T-helper 1 cell treated with Interleukin-12 subunit alpha and Interleukin-12 subunit beta and Interleukin-4 antibody, amounts not matched to agents 30 μg/mL and 1 μg/mL, for 36 hours (primary cell): Measurements from ENCODE around the gene EPPIN.

ENCODE experiments used
- H3K27ac Mint-ChIP-seq: one replicate; pipeline ENCODE4 v1.8.0; 2021; ENCODE audit warnings: mild to moderate bottlenecking, mixed read lengths
- H3K27me3 Mint-ChIP-seq: one replicate; pipeline ENCODE4 v1.8.0; 2021; ENCODE audit warnings: low read depth, mixed read lengths
- H3K36me3 Mint-ChIP-seq: one replicate; pipeline ENCODE4 v1.8.0; 2021; ENCODE audit warnings: low read depth, mixed read lengths
- H3K4me1 Mint-ChIP-seq: one replicate; pipeline ENCODE4 v1.8.0; 2021; ENCODE audit warnings: low read depth, mixed read lengths
- H3K4me3 Mint-ChIP-seq: one replicate; pipeline ENCODE4 v1.8.0; 2021; ENCODE audit warnings: mild to moderate bottlenecking, moderate library complexity, mixed read lengths
- H3K9me3 Mint-ChIP-seq: one replicate; pipeline ENCODE4 v1.8.0; 2021; ENCODE audit warnings: mixed read lengths

EPPIN gene

DNA sequence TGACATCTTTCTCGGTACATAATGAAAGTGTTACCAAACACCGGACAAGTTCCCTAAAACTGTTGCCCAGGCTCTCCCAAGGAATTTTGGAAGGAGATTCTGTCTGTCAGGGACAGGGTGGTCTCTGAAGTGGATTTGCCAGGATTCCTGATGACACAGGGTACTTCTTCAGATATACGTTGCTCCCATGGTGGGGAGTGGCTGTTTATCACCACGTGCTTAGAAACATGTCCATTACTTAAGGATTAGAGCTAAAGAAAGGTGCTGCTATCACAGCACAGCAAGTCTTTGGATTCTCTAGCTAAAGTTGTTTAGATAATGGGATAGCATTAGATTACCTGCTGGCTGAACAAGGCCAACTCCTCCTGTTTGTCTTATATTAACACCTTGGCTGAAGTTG is 38.1 kb downstream of the EPPIN start:
- H3K36me3 Mint-ChIP-seq, result no peaks in the 10 kb centered on the region
- H3K27ac Mint-ChIP-seq, result no peak overlapping the region
- no peaks in the 10 kb centered on the region for H3K9me3 Mint-ChIP-seq
- H3K4me3 Mint-ChIP-seq, result no peak overlapping the region
- peaks cover 15% of the 10 kb centered on the region for H3K27me3 Mint-ChIP-seq
- peaks cover 6% of the 10 kb centered on the region for H3K4me1 Mint-ChIP-seq

DNA sequence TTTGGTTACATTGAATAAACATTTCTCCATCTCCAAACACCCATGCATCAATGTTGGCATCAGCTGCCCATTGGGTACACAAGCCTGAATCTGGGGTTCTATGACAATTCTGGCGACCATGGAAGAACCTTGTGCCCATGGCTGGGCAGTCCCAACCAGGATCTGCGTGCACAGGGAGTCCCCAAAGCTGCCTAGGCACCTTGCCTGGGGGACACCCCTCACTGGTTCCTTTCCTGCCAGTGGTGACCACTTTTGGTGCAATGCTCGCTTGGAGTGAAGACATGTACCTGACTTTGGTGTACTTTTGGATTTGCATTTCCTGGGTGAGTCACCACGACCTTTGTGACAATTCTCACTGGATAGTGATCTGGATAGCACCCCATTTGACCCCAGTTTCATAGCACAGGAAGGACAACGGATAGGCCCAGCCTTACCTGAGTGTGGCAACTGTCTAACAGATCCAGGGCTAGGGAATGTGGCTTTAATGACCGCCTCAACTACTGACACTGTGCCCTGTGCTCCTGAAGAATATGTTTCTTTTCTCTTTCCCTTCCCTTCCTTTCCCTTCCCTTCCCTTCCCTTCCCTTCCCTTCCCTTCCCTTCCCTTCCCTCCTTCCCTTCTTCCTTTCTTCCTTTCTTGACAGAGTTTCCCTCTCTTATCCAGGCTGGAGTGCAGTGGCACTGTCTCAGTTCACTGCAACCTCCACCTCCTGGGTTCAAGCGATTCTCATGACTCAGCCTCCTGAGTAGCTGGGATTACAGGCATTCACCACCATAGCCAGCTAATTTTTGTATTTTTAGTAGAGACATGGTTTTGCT is 38.9 kb downstream of the EPPIN start:
- Mint-ChIP-seq H3K27ac (no peak overlapping the region), H3K36me3 (no peaks in the 10 kb centered on the region), H3K9me3 (no peaks in the 10 kb centered on the region), H3K27me3 (peaks cover 17% of the 10 kb centered on the region), H3K4me1 (peaks cover 6% of the 10 kb centered on the region), H3K4me3 (no peak overlapping the region)

DNA sequence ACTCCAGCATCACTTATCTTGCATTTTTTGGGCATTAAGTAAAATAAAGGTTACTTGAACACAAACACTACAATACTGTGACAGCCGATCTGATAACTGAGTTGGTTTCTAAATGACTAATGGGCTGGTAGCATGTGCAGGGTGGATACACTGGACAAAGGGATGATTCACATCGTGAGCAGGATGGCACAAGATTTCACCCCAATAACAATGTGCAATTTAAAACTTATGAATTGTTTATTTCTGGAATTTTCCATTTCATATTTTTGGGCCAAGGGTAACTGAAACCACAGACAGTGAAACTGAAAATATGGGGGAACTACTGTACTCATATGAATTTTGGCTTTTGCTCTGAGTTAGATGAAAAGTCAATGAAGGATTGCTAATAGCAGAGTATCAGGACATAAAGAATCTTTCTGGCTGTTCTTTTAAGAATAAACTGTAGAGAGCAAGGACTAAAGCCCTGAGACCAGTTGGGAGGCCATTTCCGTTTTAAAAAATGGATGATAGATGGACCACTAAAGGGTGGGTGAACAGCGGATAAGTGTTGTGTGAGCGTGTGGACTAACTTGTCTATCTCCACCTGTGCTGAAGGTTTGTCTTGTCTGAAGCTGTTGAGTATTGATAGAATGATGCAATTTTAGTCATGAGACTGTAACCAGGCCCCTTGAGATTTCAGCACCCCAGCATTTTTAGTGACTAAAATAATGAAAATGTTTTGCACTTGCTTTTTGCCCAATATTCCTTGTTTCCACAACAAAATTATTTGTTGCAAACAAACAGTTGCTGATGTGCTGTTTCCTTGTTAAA is 40.0 kb downstream of the EPPIN start:
- Mint-ChIP-seq H3K27ac (no peak overlapping the region), H3K36me3 (no peaks in the 10 kb centered on the region), H3K4me3 (no peak overlapping the region), H3K9me3 (no peaks in the 10 kb centered on the region), H3K27me3 (peaks cover 18% of the 10 kb centered on the region), H3K4me1 (peaks cover 6% of the 10 kb centered on the region)

DNA sequence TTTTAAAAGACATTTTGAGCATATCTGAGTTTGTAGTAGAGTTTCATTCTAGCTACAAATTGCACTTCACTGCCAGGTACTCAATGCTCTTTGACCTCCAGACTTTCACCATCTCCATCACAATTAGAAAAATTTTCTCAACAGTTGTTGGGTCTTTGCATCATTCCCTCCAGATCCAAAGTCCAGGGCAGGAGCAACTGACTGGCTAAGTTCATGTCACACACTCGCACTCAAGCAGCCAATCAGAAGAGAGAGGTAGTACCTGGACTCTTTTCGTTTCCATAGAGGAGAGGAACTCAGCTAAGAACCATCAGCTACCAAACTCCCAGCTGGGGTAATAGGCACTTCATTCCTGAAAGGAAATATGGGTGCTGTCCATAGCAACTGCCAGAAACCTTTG is 40.8 kb downstream of the EPPIN start:
- H3K4me3 Mint-ChIP-seq, result no peak overlapping the region
- no peaks in the 10 kb centered on the region for H3K36me3 Mint-ChIP-seq
- H3K27ac Mint-ChIP-seq, result no peak overlapping the region
- H3K4me1 Mint-ChIP-seq, result peaks cover 6% of the 10 kb centered on the region
- H3K9me3 Mint-ChIP-seq, result no peaks in the 10 kb centered on the region
- peaks cover 18% of the 10 kb centered on the region for H3K27me3 Mint-ChIP-seq

DNA sequence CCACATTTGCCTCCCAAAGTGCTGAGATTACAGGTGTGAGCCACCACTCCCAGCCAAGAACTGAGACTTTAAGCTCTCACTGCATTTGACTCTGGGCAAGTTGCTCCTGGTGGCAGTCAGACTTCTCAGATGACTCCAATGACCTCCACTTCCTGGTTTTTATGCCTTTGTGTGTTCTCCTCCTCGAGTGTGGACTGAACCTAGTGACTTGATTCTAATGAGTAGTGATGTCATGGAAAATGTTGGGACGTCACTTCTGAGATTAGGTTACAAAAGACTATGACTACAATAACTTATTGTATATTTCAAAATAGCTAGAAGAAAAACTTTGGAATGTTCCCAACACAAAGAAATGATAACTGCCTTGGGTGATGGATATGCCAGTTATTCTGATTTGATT is 43.8 kb downstream of the EPPIN start:
- no peaks in the 10 kb centered on the region for H3K9me3 Mint-ChIP-seq
- H3K36me3 Mint-ChIP-seq, result no peaks in the 10 kb centered on the region
- H3K4me1 Mint-ChIP-seq, result peaks cover 6% of the 10 kb centered on the region
- no peak overlapping the region for H3K27ac Mint-ChIP-seq
- H3K4me3 Mint-ChIP-seq, result no peak overlapping the region
- H3K27me3 Mint-ChIP-seq, result peaks cover 22% of the 10 kb centered on the region

DNA sequence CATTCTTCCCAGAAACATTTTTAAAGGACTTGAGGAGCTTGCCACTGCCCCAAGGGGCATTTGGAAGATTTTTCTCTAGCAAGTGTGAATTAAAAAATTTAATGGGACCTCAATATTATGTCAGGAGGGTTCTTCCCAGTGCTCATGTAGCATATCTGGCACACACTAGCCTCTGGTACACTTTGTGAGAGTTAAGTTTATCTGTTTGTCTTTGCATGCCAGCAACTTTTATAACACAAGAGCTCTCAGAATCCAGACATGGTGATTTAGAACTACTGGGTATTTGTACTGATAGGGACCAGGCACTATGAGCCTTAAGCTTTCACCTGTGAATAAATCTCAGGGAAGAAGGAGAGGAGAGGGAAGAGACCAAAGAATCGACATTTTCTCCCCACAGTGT is 44.6 kb downstream of the EPPIN start:
- Mint-ChIP-seq H3K27me3 (peaks cover 22% of the 10 kb centered on the region), H3K4me3 (no peak overlapping the region), H3K4me1 (peaks cover 6% of the 10 kb centered on the region), H3K27ac (no peak overlapping the region), H3K36me3 (no peaks in the 10 kb centered on the region), H3K9me3 (no peaks in the 10 kb centered on the region)

DNA sequence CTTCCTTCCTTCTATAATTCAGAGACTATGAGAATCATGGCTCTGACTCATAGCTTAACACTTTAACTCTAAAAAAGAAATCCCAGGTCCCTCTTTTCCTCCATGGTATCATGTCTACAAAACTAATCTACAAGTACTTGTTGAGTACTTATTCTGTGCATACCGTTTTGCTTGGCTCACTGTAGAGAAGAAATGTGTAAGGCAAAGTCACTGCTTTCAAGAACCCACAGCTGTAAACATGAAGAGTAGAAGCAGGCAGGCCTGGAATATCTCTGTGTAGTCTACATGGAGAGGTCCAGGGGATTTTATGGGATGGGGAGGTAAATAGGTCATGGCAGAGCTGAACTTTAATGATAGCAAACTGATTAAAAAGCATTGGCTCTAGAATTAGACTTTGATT is 45.6 kb downstream of the EPPIN start:
- Mint-ChIP-seq H3K27ac (no peak overlapping the region), H3K36me3 (no peaks in the 10 kb centered on the region), H3K27me3 (peaks cover 22% of the 10 kb centered on the region), H3K4me1 (no peaks in the 10 kb centered on the region), H3K9me3 (no peaks in the 10 kb centered on the region), H3K4me3 (no peak overlapping the region)

DNA sequence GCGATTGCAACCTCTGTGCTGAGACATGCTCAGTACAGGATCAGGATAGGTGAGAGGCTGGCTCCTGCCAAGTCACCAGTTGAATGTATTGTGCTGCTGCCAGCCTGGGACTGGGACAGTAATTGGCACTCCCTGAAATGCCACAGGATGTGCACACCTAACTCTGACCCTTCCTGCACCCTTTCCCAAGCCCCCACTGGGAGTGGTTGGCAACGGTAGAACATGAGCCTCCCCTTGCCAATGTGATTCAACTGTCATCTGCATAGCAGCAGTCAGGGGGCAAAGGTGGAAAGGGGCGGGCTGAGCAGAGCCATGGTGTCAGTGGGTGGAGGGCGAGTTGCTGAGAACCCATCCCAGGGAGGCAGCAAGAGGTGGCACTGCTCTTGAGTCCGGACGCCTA is 47.2 kb downstream of the EPPIN start:
- H3K36me3 Mint-ChIP-seq, result no peaks in the 10 kb centered on the region
- no peak overlapping the region for H3K4me3 Mint-ChIP-seq
- no peaks in the 10 kb centered on the region for H3K4me1 Mint-ChIP-seq
- H3K27me3 Mint-ChIP-seq, result peaks cover 19% of the 10 kb centered on the region
- H3K27ac Mint-ChIP-seq, result no peak overlapping the region
- no peaks in the 10 kb centered on the region for H3K9me3 Mint-ChIP-seq

DNA sequence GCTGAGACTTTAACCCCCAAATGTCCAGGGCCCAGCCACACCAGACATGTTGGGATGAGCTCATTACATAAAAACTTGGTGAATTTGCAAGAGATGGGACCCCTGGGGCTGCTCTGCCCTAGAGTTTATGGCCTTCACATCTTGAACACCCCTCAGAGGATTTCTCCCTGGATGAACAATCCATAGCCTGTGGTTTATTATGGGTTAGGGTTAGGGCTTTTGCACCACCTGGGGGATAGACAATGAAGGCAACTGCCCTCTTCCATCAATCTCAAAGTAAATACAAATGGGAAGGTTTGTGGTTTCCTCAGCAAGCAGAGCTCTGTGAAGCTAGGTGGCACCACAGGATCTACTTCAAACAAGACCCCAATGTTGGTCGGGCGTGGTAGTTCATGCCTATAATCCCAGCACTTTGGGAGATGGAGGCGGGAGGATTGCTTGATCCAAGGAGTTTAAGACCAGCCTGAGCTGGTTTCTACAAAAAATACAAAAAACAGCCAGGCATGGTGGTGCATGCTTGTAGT is 49.2 kb downstream of the EPPIN start:
- H3K27ac Mint-ChIP-seq, result no peak overlapping the region
- no peaks in the 10 kb centered on the region for H3K9me3 Mint-ChIP-seq
- no peaks in the 10 kb centered on the region for H3K36me3 Mint-ChIP-seq
- H3K4me3 Mint-ChIP-seq, result no peak overlapping the region
- H3K4me1 Mint-ChIP-seq, result no peaks in the 10 kb centered on the region
- peaks cover 16% of the 10 kb centered on the region for H3K27me3 Mint-ChIP-seq

DNA sequence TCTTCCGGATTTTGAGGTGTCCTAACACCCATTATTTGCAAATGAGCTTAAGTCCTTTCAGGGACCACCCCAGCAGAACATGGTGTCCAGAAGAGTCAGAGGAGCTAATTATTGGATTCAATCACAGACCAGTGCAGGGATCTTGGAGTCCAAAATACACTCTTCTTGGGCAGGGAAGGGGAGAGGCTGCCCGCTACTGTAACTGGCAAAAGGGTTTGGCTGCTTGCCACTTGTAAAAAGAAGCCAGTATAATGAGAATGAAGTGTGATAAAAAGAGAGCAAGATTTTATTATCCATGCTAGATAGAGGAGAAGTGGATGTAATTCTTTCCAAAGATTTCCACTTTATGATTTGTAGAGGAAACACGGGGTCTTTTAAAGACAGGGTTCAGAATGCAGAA is 51.0 kb downstream of the EPPIN start:
- Mint-ChIP-seq H3K4me3 (no peak overlapping the region), H3K36me3 (no peaks in the 10 kb centered on the region), H3K4me1 (no peaks in the 10 kb centered on the region), H3K27me3 (peaks cover 15% of the 10 kb centered on the region), H3K9me3 (no peaks in the 10 kb centered on the region), H3K27ac (no peak overlapping the region)

DNA sequence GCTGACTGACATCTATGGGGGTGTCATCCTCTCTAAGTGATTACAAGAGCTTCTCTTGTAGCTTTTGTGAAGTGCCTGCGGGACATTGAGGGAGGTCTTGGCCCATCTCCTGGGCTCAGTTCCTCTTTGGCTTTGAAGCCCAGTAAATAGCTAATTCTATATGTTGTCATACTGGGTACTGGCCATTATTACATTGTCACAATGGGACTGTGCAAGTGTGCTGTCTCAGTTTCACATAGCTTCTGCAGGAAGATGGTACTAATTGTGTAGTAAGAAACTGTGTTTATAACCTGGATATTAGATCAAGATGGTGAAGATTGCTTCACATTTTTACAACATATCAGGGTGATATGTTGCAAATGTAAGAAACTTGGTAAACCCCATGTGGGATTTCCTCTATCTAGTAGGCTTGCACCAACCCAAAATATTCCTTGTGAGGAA is 51.7 kb downstream of the EPPIN start:
- no peaks in the 10 kb centered on the region for H3K4me1 Mint-ChIP-seq

More for the DNA sequence above, 51.7 kb downstream of the EPPIN start:
- Mint-ChIP-seq H3K36me3 (no peaks in the 10 kb centered on the region), H3K9me3 (no peaks in the 10 kb centered on the region), H3K4me3 (no peak overlapping the region), H3K27me3 (peaks cover 11% of the 10 kb centered on the region), H3K27ac (no peak overlapping the region)
